HepG2 (cell line): Measurements from ENCODE around the gene ADCY10. TPM values are rescaled to one million over a fixed set of nuclear protein-coding genes. Genes with fewer than 3 reads are reported as not detected.

Experiments used
- CENPT ChIP-seq: sonication (generic); formaldehyde crosslinking; IDR thresholded peaks from 2 replicates; pipeline ENCODE4 v1.8.0; 2022; ENCODE audit warnings: low read depth, mild to moderate bottlenecking, moderate library complexity, missing genetic modification reagents
- FOXP1 ChIP-seq, 2 experiments: fragments of 450-650 bp in 1 of 2; IDR thresholded peaks; 2 replicates each; pipeline ENCODE4 v1.6.1; 2017 to 2018; ENCODE audit warnings: antibody characterized with exemption in 1 of 2
- HOXD1 ChIP-seq: sonication (generic); formaldehyde crosslinking; IDR thresholded peaks from 2 replicates; pipeline ENCODE4 v1.5.0; 2020; ENCODE audit warnings: missing genetic modification reagents
- MEIS1 ChIP-seq: sonication (generic); formaldehyde crosslinking; IDR thresholded peaks from 2 replicates; pipeline ENCODE4 v1.9.0; 2021; ENCODE audit warnings: mild to moderate bottlenecking, missing genetic modification reagents, moderate library complexity, borderline replicate concordance
- MTA3 ChIP-seq: sonication (generic); formaldehyde crosslinking; IDR thresholded peaks from 2 replicates; pipeline ENCODE4 v1.4.0; 2020; ENCODE audit warnings: missing genetic modification reagents
- NFE2L2 ChIP-seq: fragments of 150-350 bp; IDR thresholded peaks from 2 replicates; pipeline ENCODE4 v1.6.1; 2014; ENCODE audit warnings: low read length
- ZNF251 ChIP-seq: sonication (generic); formaldehyde crosslinking; IDR thresholded peaks from 2 replicates; pipeline ENCODE4 v1.9.0; 2021; ENCODE audit warnings: mild to moderate bottlenecking, missing genetic modification reagents
- ZNF546 ChIP-seq: sonication (generic); formaldehyde crosslinking; conservative IDR thresholded peaks from 2 replicates; pipeline ENCODE4 v1.8.1; 2023; ENCODE audit warnings: mild to moderate bottlenecking, missing genetic modification reagents
- ZSCAN30 ChIP-seq: sonication (generic); formaldehyde crosslinking; IDR thresholded peaks from 2 replicates; pipeline ENCODE4 v1.5.0; 2020; ENCODE audit warnings: mild to moderate bottlenecking, missing genetic modification reagents
- polyA plus RNA-seq, 8 experiments: library from polyadenylated mRNA; depleted of rRNA in 3 of 8; stranded (reverse) in 7 of 8; unstranded in 1 of 8; fragments of >200 nt; fragmentation: Illumina TruSeq in 4 of 8; extraction: Trizol in 4 of 8; gene quantifications; 2 replicates each; pipeline versions ENCODE4 v1.2.1 to v1.2.3, GENCODE V29; 2011 to 2016; ENCODE audit warnings: low read depth in 4 of 8, missing spikeins in 1 of 8, mixed read lengths in 1 of 8; ENCODE audit not compliant: insufficient read depth in 1 of 8
- total RNA-seq, 5 experiments: library from RNA; depleted of rRNA; stranded (reverse); fragments of >200 nt; fragmentation: Illumina TruSeq; extraction: Trizol; gene quantifications; 2 replicates each; pipeline ENCODE4 v1.2.3, GENCODE V29; 2016; ENCODE audit warnings: low read depth in 1 of 5
- TF ChIP-seq, protein P1 (sequence below): IDR thresholded peaks from 2 replicates; pipeline ENCODE4 v1.6.1; 2012; ENCODE audit warnings: low read depth, low read length, improper control_type of control experiment
- TF ChIP-seq, protein P2 (sequence below): sonication (generic); formaldehyde crosslinking; IDR thresholded peaks from 2 replicates; pipeline ENCODE4 v1.4.0; 2020; ENCODE audit warnings: mild to moderate bottlenecking, missing genetic modification reagents
- TF ChIP-seq, protein P3 (sequence below): sonication (generic); formaldehyde crosslinking; conservative IDR thresholded peaks from 2 replicates; pipeline ENCODE4 v1.8.0; 2022; ENCODE audit warnings: missing genetic modification reagents
- TF ChIP-seq, protein P4 (sequence below): sonication (generic); formaldehyde crosslinking; IDR thresholded peaks from 2 replicates; pipeline ENCODE4 v1.9.0; 2021; ENCODE audit warnings: missing genetic modification reagents, borderline replicate concordance
- TF ChIP-seq, protein P5 (sequence below): sonication (generic); IDR thresholded peaks from 2 replicates; pipeline ENCODE4 v1.6.1; 2016; ENCODE audit warnings: low read depth, borderline replicate concordance
- TF ChIP-seq, protein P6 (sequence below): IDR thresholded peaks from 2 replicates; pipeline ENCODE4 v1.6.1; 2016; ENCODE audit warnings: missing biosample characterization, missing genetic modification reagents, low read depth

ADCY10 gene
- total and polyA plus RNA-seq, 2 of the 13 experiments (the other 11 are each of a cell fraction or from before 2014, with no cell fraction given): 0.02 to 0.03 TPM

DNA sequence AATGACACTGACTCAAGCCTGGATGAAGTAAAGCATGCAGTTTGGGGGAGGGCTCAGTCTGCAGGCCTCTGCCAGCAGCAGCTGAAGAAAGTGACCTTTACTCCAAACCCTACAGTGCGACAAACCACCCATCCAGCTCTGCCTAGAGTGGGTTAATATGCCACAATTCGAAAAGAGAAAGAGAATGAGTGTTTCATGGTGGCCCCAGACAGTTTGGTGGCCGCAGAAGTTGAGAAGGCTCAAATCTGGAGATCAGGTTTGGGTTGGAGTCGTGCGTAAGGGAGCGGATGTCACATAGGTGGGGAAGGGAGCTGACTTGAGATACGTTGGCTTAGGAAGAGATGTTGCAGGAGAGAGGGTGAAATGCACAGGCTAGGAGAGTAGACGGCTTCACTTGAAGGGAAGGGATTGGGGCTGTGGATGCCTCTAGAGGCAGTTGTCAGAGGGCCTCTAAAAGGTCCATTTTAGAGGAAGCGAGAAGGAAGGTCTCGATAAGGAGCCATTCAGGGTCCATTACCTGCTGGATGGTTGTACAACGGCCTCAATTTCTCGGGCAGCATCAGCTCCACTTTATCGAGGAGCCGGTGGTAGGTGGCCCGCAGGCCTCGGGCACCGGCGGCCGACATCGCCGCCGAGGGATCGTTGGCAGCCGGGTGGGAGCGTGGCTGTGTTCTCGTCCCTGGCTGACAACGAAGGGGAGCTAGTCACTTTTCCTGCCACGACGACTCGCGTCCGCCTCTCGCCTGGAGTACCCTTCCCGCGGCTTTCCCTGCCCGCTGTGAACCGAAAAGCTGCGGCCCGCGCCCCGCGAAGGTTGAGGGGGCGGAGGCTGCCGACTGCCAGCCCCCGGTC, 21.5 kb upstream of the ADCY10 start (continued):
- TF ChIP-seq, protein P1, sequence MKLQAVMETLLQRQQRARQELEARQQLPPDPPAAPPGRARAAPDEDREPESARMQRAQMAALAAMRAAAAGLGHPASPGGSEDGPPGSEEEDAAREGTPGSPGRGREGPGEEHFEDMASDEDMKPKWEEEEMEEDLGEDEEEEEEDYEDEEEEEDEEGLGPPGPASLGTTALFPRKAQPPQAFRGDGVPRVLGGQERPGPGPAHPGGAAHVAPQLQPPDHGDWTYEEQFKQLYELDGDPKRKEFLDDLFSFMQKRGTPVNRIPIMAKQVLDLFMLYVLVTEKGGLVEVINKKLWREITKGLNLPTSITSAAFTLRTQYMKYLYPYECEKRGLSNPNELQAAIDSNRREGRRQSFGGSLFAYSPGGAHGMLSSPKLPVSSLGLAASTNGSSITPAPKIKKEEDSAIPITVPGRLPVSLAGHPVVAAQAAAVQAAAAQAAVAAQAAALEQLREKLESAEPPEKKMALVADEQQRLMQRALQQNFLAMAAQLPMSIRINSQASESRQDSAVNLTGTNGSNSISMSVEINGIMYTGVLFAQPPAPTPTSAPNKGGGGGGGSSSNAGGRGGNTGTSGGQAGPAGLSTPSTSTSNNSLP: 0 out of 2 replicates have a peak, but pooled peaks have one; percentile 16
- TF ChIP-seq ZNF251 (CRISPR knock-in tag): no peak
- TF ChIP-seq ZNF546 (CRISPR knock-in tag): no peak
- peak; percentile 38; the same call in 1 of the 2 replicates for TF ChIP-seq MEIS1 (CRISPR knock-in tag)
- TF ChIP-seq, protein P2, sequence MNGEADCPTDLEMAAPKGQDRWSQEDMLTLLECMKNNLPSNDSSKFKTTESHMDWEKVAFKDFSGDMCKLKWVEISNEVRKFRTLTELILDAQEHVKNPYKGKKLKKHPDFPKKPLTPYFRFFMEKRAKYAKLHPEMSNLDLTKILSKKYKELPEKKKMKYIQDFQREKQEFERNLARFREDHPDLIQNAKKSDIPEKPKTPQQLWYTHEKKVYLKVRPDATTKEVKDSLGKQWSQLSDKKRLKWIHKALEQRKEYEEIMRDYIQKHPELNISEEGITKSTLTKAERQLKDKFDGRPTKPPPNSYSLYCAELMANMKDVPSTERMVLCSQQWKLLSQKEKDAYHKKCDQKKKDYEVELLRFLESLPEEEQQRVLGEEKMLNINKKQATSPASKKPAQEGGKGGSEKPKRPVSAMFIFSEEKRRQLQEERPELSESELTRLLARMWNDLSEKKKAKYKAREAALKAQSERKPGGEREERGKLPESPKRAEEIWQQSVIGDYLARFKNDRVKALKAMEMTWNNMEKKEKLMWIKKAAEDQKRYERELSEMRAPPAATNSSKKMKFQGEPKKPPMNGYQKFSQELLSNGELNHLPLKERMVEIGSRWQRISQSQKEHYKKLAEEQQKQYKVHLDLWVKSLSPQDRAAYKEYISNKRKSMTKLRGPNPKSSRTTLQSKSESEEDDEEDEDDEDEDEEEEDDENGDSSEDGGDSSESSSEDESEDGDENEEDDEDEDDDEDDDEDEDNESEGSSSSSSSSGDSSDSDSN (CRISPR knock-in tag): peak; percentile 74; the same call in 1 of the 2 replicates
- TF ChIP-seq, protein P3, sequence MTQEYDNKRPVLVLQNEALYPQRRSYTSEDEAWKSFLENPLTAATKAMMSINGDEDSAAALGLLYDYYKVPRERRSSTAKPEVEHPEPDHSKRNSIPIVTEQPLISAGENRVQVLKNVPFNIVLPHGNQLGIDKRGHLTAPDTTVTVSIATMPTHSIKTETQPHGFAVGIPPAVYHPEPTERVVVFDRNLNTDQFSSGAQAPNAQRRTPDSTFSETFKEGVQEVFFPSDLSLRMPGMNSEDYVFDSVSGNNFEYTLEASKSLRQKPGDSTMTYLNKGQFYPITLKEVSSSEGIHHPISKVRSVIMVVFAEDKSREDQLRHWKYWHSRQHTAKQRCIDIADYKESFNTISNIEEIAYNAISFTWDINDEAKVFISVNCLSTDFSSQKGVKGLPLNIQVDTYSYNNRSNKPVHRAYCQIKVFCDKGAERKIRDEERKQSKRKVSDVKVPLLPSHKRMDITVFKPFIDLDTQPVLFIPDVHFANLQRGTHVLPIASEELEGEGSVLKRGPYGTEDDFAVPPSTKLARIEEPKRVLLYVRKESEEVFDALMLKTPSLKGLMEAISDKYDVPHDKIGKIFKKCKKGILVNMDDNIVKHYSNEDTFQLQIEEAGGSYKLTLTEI: no peak
- TF ChIP-seq, protein P4, sequence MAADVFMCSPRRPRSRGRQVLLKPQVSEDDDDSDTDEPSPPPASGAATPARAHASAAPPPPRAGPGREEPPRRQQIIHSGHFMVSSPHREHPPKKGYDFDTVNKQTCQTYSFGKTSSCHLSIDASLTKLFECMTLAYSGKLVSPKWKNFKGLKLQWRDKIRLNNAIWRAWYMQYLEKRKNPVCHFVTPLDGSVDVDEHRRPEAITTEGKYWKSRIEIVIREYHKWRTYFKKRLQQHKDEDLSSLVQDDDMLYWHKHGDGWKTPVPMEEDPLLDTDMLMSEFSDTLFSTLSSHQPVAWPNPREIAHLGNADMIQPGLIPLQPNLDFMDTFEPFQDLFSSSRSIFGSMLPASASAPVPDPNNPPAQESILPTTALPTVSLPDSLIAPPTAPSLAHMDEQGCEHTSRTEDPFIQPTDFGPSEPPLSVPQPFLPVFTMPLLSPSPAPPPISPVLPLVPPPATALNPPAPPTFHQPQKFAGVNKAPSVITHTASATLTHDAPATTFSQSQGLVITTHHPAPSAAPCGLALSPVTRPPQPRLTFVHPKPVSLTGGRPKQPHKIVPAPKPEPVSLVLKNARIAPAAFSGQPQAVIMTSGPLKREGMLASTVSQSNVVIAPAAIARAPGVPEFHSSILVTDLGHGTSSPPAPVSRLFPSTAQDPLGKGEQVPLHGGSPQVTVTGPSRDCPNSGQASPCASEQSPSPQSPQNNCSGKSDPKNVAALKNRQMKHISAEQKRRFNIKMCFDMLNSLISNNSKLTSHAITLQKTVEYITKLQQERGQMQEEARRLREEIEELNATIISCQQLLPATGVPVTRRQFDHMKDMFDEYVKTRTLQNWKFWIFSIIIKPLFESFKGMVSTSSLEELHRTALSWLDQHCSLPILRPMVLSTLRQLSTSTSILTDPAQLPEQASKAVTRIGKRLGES: no peak
- TF ChIP-seq, protein P5, sequence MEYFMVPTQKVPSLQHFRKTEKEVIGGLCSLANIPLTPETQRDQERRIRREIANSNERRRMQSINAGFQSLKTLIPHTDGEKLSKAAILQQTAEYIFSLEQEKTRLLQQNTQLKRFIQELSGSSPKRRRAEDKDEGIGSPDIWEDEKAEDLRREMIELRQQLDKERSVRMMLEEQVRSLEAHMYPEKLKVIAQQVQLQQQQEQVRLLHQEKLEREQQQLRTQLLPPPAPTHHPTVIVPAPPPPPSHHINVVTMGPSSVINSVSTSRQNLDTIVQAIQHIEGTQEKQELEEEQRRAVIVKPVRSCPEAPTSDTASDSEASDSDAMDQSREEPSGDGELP: peak; percentile 61
- TF ChIP-seq FOXP1 (IDR thresholded peaks at IDR 0.05): no peak
- no peak for TF ChIP-seq FOXP1 (CRISPR knock-in tag; IDR thresholded peaks at IDR 0.05)
- TF ChIP-seq MTA3 (CRISPR knock-in tag): no peak
- TF ChIP-seq CENPT (CRISPR knock-in tag): no peak
- TF ChIP-seq HOXD1 (CRISPR knock-in tag): no peak
- no peak for TF ChIP-seq NFE2L2
- no peak for TF ChIP-seq ZSCAN30 (CRISPR knock-in tag)
- TF ChIP-seq, protein P6, sequence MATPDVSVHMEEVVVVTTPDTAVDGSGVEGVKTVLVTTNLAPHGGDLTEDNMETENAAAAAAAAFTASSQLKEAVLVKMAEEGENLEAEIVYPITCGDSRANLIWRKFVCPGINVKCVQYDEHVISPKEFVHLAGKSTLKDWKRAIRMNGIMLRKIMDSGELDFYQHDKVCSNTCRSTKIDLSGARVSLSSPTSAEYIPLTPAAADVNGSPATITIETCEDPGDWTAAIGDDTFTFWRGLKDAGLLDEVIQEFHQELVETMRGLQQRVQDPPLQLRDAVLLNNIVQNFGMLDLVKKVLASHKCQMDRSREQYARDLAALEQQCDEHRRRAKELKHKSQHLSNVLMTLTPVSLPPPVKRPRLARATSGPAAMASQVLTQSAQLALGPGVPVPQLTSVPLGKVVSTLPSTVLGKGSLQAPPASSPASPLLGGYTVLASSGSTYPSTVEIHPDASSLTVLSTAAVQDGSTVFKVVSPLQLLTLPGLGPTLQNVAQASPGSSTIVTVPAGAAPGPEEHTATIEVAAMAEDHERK (CRISPR knock-in tag): no peak
